HepG2 (cell line): ENCODE data around the gene FAM43A. TPM values are rescaled to one million over a fixed set of nuclear protein-coding genes. Genes with fewer than 3 reads are reported as not detected.

ENCODE experiments used
- CC2D1A ChIP-seq: sonication (generic); formaldehyde crosslinking; IDR thresholded peaks from 2 replicates; pipeline ENCODE4 v1.8.1; 2023; ENCODE audit warnings: mild to moderate bottlenecking, missing genetic modification reagents
- ETV6 ChIP-seq: sonication (generic); formaldehyde crosslinking; conservative IDR thresholded peaks from 2 replicates; pipeline ENCODE4 v1.4.0; 2020; ENCODE audit warnings: missing genetic modification reagents
- FOXA3 ChIP-seq: IDR thresholded peaks from 2 replicates; pipeline ENCODE4 v1.6.1; 2016; ENCODE audit warnings: missing genetic modification reagents, missing compliant biosample characterization
- FOXK2 ChIP-seq: fragments of 450-650 bp; IDR thresholded peaks from 2 replicates; pipeline ENCODE4 v1.6.1; 2016
- HOXD1 ChIP-seq: sonication (generic); formaldehyde crosslinking; IDR thresholded peaks from 2 replicates; pipeline ENCODE4 v1.5.0; 2020; ENCODE audit warnings: missing genetic modification reagents
- KDM2A ChIP-seq: sonication (generic); formaldehyde crosslinking; IDR thresholded peaks from 2 replicates; pipeline ENCODE4 v1.4.0; 2020; ENCODE audit warnings: low read depth, missing genetic modification reagents, borderline replicate concordance
- MAFK ChIP-seq, 2 experiments: IDR thresholded peaks in 1 of 2; conservative IDR thresholded peaks in 1 of 2; 2 replicates each; pipeline ENCODE4 v1.6.1; 2011; ENCODE audit warnings: improper control_type of control experiment in 2 of 2, low read length in 2 of 2
- MAZ ChIP-seq, 2 experiments: sonication (generic) in 1 of 2; formaldehyde crosslinking in 1 of 2; IDR thresholded peaks; 2 replicates each; pipeline versions ENCODE4 v1.5.0 to v1.6.1; 2012 to 2020; ENCODE audit warnings: low read depth in 2 of 2, mild to moderate bottlenecking in 2 of 2, borderline replicate concordance in 1 of 2, improper control_type of control experiment in 1 of 2, low read length in 1 of 2, missing genetic modification reagents in 1 of 2, moderate library complexity in 1 of 2
- MEF2D ChIP-seq: sonication (generic); formaldehyde crosslinking; IDR thresholded peaks from 2 replicates; pipeline ENCODE4 v1.5.1; 2020; ENCODE audit warnings: mild to moderate bottlenecking, missing genetic modification reagents
- MEIS2 ChIP-seq: sonication (generic); formaldehyde crosslinking; IDR thresholded peaks from 2 replicates; pipeline ENCODE4 v1.9.0; 2021; ENCODE audit warnings: mild to moderate bottlenecking, missing genetic modification reagents
- PTBP1 ChIP-seq: fragments of 200-400 bp; formaldehyde crosslinking; IDR thresholded peaks from 2 replicates; pipeline ENCODE4 v1.6.1; 2018; ENCODE audit warnings: low read length, low read depth; ENCODE audit not compliant: poor library complexity, severe bottlenecking
- SNAI1 ChIP-seq: sonication (generic); formaldehyde crosslinking; IDR thresholded peaks from 2 replicates; pipeline ENCODE4 v1.5.0; 2020; ENCODE audit warnings: mild to moderate bottlenecking, missing genetic modification reagents, borderline replicate concordance
- SRF ChIP-seq: IDR thresholded peaks from 2 replicates; pipeline ENCODE4 v1.6.1; 2011; ENCODE audit warnings: mild to moderate bottlenecking, low read depth, low read length, moderate library complexity
- STAT6 ChIP-seq: sonication (generic); formaldehyde crosslinking; IDR thresholded peaks from 2 replicates; pipeline ENCODE4 v1.4.0; 2020; ENCODE audit warnings: missing genetic modification reagents, mild to moderate bottlenecking, borderline replicate concordance
- ZBTB10 ChIP-seq: sonication (generic); formaldehyde crosslinking; IDR thresholded peaks from 2 replicates; pipeline ENCODE4 v1.4.0; 2020; ENCODE audit warnings: missing genetic modification reagents, borderline replicate concordance
- ZFP36L1 ChIP-seq: sonication (generic); formaldehyde crosslinking; IDR thresholded peaks from 2 replicates; pipeline ENCODE4 v1.8.0; 2022; ENCODE audit warnings: mild to moderate bottlenecking, missing genetic modification reagents, moderate library complexity
- ZIK1 ChIP-seq: sonication (generic); formaldehyde crosslinking; IDR thresholded peaks from 2 replicates; pipeline ENCODE4 v1.5.0; 2020; ENCODE audit warnings: mild to moderate bottlenecking, low read depth, missing genetic modification reagents, borderline replicate concordance
- ZMYM3 ChIP-seq: sonication (generic); formaldehyde crosslinking; IDR thresholded peaks from 2 replicates; pipeline ENCODE4 v1.5.1; 2020; ENCODE audit warnings: mild to moderate bottlenecking, missing genetic modification reagents
- ZMYM4 ChIP-seq: sonication (generic); formaldehyde crosslinking; IDR thresholded peaks from 2 replicates; pipeline ENCODE4 v1.8.1; 2023; ENCODE audit warnings: mild to moderate bottlenecking, missing genetic modification reagents
- ZNF136 ChIP-seq: sonication (generic); formaldehyde crosslinking; IDR thresholded peaks from 2 replicates; pipeline ENCODE4 v1.8.1; 2022; ENCODE audit warnings: low read depth, mild to moderate bottlenecking, moderate library complexity, missing genetic modification reagents
- ZNF274 ChIP-seq: sonication (generic); formaldehyde crosslinking; IDR thresholded peaks from 2 replicates; pipeline ENCODE4 v1.5.1; 2020; ENCODE audit warnings: mild to moderate bottlenecking, missing genetic modification reagents
- ZNF451 ChIP-seq: sonication (generic); formaldehyde crosslinking; IDR thresholded peaks from 2 replicates; pipeline ENCODE4 v1.5.0; 2020; ENCODE audit warnings: mild to moderate bottlenecking, missing genetic modification reagents
- ZNF777 ChIP-seq: sonication (generic); formaldehyde crosslinking; IDR thresholded peaks from 2 replicates; pipeline ENCODE4 v1.4.0; 2020; ENCODE audit warnings: missing genetic modification reagents
- polyA plus RNA-seq, 8 experiments: library from polyadenylated mRNA; depleted of rRNA in 3 of 8; stranded (reverse) in 7 of 8; unstranded in 1 of 8; fragments of >200 nt; fragmentation: Illumina TruSeq in 4 of 8; extraction: Trizol in 4 of 8; gene quantifications; 2 replicates each; pipeline versions ENCODE4 v1.2.1 to v1.2.3, GENCODE V29; 2011 to 2016; ENCODE audit warnings: low read depth in 4 of 8, missing spikeins in 1 of 8, mixed read lengths in 1 of 8; ENCODE audit not compliant: insufficient read depth in 1 of 8
- total RNA-seq, 5 experiments: library from RNA; depleted of rRNA; stranded (reverse); fragments of >200 nt; fragmentation: Illumina TruSeq; extraction: Trizol; gene quantifications; 2 replicates each; pipeline ENCODE4 v1.2.3, GENCODE V29; 2016; ENCODE audit warnings: low read depth in 1 of 5

Gene FAM43A
- total and polyA plus RNA-seq, 2 of the 13 experiments (the other 11 are each of a cell fraction or from before 2014, with no cell fraction given): 0.91 to 1.8 TPM

GRCh38 chr3:194671900-194672808 is 13.5 kb upstream of the FAM43A start, which contains the start of gene LSG1 (continued):
- peak; percentile 80 for TF ChIP-seq ZMYM4 (CRISPR knock-in tag)
- 0 out of 2 replicates have a peak, but pooled peaks have one; percentile 46 for TF ChIP-seq ZNF777 (CRISPR knock-in tag)
- TF ChIP-seq ZBTB10 (CRISPR knock-in tag): peak; percentile 22; the same call in 1 of the 2 replicates
- TF ChIP-seq PTBP1: no peak
- TF ChIP-seq KDM2A (CRISPR knock-in tag): peak; percentile 96
- peak; percentile 71; the same call in 1 of the 2 replicates for TF ChIP-seq ETV6 (CRISPR knock-in tag)
- peak; percentile 54; the same call in 1 of the 2 replicates for TF ChIP-seq MEIS2 (CRISPR knock-in tag)
- peak; percentile 54; the same call in 1 of the 2 replicates for TF ChIP-seq ZNF136 (CRISPR knock-in tag)
- TF ChIP-seq SRF: no peak
- TF ChIP-seq ZFP36L1: no peak
- 0 out of 2 replicates have a peak, but pooled peaks have one; percentile 32 for TF ChIP-seq STAT6 (CRISPR knock-in tag)
- TF ChIP-seq FOXK2: peak; percentile 89
- no peak; the same call in 1 of the 2 replicates for TF ChIP-seq HOXD1 (CRISPR knock-in tag)
- TF ChIP-seq ZMYM3: peak; percentile 65; the same call in 1 of the 2 replicates
- TF ChIP-seq MAFK (conservative IDR thresholded peaks at IDR 0.05 in 1 of 2, IDR thresholded peaks at IDR 0.05 in 1 of 2; ENCODE audit: low read length in 2 of 2): no peak
- TF ChIP-seq FOXA3 (CRISPR knock-in tag): peak; percentile 56
- TF ChIP-seq MAZ (IDR thresholded peaks at IDR 0.05; ENCODE audit: borderline replicate concordance, low read depth, low read length): no peak
- TF ChIP-seq MAZ (CRISPR knock-in tag; IDR thresholded peaks at IDR 0.05; ENCODE audit: low read depth): peak; percentile 75
- TF ChIP-seq MEF2D (CRISPR knock-in tag): peak; percentile 74; the same call in 1 of the 2 replicates
- TF ChIP-seq SNAI1 (CRISPR knock-in tag): 0 out of 2 replicates have a peak, but pooled peaks have one; percentile 43
- peak; percentile 34; the same call in 1 of the 2 replicates for TF ChIP-seq ZNF451 (CRISPR knock-in tag)
- TF ChIP-seq ZIK1 (CRISPR knock-in tag): peak; percentile 40; the same call in 1 of the 2 replicates
- 0 out of 2 replicates have a peak, but pooled peaks have one; percentile 35 for TF ChIP-seq ZNF274 (CRISPR knock-in tag)
- TF ChIP-seq CC2D1A (CRISPR knock-in tag): no peak
